ENCODE results near the gene GRIK4.
"Not testable (repeated sequence)": the region's sequence is repeated elsewhere in the genome, so short reads cannot be mapped to it uniquely, and the experiment has no call there.

GRIK4 gene

DNA sequence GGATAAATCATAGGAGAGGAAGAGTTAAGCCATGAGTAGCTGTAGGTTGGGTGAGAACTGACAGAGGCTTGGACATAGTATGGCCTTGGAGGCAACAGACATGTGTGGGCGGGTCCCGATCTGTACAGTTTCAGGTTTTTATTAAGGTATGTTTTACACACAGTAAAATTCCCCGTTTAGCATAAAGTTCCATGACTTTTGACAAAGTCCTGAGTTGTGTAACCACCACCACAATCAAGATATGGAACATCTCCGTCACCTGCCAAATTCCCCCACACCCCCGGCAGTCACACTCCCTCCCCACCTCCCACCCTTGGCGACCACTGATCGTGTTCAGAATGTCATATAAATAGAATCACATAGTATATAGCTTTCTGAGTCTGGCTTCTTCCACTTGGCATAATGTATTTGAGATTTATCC, 68.1 kb downstream of the GRIK4 start:
- TF ChIP-seq, protein P1, sequence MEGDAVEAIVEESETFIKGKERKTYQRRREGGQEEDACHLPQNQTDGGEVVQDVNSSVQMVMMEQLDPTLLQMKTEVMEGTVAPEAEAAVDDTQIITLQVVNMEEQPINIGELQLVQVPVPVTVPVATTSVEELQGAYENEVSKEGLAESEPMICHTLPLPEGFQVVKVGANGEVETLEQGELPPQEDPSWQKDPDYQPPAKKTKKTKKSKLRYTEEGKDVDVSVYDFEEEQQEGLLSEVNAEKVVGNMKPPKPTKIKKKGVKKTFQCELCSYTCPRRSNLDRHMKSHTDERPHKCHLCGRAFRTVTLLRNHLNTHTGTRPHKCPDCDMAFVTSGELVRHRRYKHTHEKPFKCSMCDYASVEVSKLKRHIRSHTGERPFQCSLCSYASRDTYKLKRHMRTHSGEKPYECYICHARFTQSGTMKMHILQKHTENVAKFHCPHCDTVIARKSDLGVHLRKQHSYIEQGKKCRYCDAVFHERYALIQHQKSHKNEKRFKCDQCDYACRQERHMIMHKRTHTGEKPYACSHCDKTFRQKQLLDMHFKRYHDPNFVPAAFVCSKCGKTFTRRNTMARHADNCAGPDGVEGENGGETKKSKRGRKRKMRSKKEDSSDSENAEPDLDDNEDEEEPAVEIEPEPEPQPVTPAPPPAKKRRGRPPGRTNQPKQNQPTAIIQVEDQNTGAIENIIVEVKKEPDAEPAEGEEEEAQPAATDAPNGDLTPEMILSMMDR (conservative IDR thresholded peaks at IDR 0.05; ENCODE audit: low read depth, low read length): no peak
- no peak for DNase-seq (ENCODE audit: low read depth)
- H3K4me3 ChIP-seq (ENCODE audit: low read length): no peak overlapping the region

DNA sequence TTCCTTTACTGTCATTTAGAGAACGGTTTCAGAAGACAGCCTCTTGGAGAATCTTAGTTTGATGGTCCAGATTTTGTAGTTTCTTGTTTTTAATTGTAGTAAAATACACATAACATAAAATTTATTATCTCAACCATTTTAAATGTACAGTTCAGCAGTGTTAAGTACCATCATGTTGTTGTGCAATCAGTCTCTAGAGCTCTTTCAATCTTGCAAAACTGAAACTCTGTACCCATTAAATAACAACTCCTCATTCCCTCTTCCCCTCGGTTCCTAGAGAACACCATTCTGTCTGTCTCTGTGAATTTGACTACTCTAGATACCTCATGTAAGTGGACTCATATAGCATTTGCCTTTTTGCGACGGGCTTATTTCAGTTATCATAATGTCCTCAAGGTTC, 69.8 kb downstream of the GRIK4 start:
- no peak overlapping the region for H3K4me3 ChIP-seq (ENCODE audit: low read length)
- TF ChIP-seq, protein P1 (conservative IDR thresholded peaks at IDR 0.05; ENCODE audit: low read depth, low read length): no peak
- DNase-seq (ENCODE audit: low read depth): no peak

DNA sequence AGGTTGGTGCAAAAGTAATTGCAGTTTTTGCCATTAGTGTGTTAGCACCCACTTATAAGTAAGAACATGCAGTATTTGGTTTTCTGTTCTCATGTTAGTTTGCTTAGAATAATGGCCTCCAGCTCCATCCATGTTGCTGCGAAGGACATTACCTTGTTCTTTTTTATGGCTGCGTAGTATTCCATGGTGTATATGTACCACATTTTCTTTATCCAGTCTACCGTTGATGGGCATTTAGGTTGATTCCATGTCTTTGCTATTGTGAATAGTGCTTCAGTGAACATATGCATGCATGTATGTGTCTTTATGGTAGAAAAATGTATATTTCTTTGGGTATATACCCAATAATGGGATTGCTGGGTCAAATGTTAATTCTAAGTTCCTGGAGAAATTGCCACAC, 71.0 kb downstream of the GRIK4 start:
- not testable (repeated sequence) for H3K4me3 ChIP-seq (ENCODE audit: low read length); DNase-seq (ENCODE audit: low read depth)

DNA sequence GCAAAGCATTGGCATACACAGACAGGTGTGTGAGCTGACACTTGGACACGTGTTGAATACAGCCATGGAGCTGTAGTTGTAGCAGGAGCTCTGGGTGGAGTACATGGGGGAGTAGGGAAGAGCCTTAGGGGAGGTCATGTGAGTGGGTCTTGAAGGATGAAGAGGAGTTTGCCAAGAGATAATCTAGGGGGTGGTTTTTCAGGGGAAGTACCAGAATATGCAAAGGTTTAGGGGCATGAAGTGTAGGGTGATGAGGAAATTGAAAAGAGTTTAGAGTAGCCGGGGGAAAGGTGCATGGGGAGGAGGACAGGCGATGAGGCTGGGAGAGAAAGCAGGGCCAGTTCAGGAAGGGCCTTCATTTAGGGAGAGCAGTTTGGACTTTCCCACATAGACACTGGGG, 74.5 kb downstream of the GRIK4 start:
- DNase-seq (ENCODE audit: low read depth): no peak

DNA sequence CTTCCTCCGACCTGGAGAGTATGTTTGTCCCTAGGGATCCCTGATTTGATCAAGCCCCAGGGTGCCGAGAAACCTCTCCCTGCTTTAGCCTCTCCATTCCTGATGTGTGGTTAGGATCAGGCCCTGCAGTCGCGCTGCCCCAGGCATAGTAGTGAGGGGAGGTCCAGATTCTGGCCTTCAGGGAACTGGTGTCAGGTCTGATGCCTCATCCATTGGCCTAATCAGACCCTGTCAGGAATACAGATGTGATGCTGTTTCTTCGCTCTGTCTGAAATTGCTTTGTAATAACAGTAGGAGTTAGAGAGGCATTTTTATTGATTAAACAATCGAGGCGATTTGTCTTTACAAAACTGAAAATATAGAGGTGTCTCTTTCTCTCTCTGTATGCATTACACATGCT, 75.2 kb downstream of the GRIK4 start:
- no peak for DNase-seq (ENCODE audit: low read depth)
- H3K4me3 ChIP-seq (ENCODE audit: low read length): no peak overlapping the region
- TF ChIP-seq, protein P1 (conservative IDR thresholded peaks at IDR 0.05; ENCODE audit: low read depth, low read length): no peak

More for the DNA sequence above, 74.5 kb downstream of the GRIK4 start:
- H3K4me3 ChIP-seq (ENCODE audit: low read length): no peak overlapping the region
- TF ChIP-seq, protein P1 (conservative IDR thresholded peaks at IDR 0.05; ENCODE audit: low read depth, low read length): no peak

DNA sequence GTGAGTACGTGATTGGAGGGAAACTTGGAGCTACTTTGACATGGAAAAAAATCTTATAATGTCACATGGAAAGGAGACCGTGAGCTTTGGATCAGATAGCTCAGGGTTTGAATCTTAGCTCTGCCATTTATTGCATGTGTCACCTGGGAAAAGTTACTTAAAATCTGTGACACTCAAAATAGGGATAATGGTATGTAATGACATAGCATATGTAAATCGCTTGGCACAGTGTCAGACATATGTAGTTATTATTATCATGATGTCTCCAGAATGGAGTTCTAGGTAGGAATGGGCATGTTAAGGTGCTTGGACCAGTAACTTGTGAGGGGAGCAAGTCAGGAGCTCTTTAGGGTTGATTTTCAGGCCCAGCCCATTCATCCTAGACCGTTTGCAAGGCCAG, 75.8 kb downstream of the GRIK4 start:
- TF ChIP-seq, protein P1 (conservative IDR thresholded peaks at IDR 0.05; ENCODE audit: low read depth, low read length): no peak
- no peak overlapping the region for H3K4me3 ChIP-seq (ENCODE audit: low read length)
- no peak for DNase-seq (ENCODE audit: low read depth)

DNA sequence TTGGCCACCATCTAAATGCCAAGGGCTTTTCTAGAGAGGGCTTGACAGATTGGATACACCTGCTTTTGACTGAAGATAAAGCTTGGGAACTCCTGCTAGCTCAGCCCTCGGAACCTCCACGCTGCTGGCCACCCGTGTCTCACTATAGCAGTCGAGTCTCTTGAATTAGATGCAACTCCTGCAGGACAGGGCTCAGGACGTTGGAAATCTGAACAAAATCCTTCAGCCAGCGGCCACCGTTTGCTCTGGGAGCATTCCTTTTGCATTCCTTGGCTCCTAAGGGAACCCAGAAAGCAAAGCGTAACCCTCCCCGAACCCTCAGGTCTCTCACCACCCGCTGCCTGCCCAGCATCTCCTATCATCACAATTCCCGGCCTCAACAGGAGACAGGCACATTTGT, 77.8 kb downstream of the GRIK4 start:
- TF ChIP-seq, protein P1 (conservative IDR thresholded peaks at IDR 0.05; ENCODE audit: low read depth, low read length): no peak
- H3K4me3 ChIP-seq (ENCODE audit: low read length): no peak overlapping the region
- DNase-seq (ENCODE audit: low read depth): no peak

DNA sequence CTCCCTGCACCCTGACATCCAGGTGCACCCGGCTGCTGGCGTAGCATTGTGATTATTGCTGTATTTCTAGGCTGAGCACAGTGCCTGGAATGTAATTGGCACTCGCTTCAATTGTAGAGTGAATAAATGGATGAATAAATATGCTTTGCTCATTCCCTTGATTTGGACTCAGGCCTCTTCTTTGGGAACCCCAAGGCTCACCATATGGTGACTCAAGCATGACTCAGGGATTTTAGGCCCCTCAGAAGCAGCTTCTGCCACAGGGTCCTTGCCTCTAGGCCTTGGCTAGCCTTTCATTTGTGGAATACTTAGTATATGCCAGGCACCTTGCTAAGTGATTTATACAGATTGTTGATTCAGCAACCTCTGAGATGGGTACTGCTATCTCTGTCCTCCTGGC, 78.9 kb downstream of the GRIK4 start:
- DNase-seq (ENCODE audit: low read depth): no peak
- TF ChIP-seq, protein P1 (conservative IDR thresholded peaks at IDR 0.05; ENCODE audit: low read depth, low read length): no peak
- no peak overlapping the region for H3K4me3 ChIP-seq (ENCODE audit: low read length)

Data from retinal pigment epithelial cell (primary cell).